Activated T-helper 9 cell treated with anti-CD3 and anti-CD28 coated beads, Interleukin-2, amount 50 U/mL, for 16 hours (primary cell): Measurements from ENCODE around the gene TLE5.
"Not testable (repeated sequence)": the region's sequence is repeated elsewhere in the genome, so short reads cannot be mapped to it uniquely, and the experiment has no call there.

Experiments used
- DNase-seq: peaks from one replicate; pipeline ENCODE4 v3.0.0-alpha.2; 2020; ENCODE audit warnings: low read depth

The TLE5 gene

DNA sequence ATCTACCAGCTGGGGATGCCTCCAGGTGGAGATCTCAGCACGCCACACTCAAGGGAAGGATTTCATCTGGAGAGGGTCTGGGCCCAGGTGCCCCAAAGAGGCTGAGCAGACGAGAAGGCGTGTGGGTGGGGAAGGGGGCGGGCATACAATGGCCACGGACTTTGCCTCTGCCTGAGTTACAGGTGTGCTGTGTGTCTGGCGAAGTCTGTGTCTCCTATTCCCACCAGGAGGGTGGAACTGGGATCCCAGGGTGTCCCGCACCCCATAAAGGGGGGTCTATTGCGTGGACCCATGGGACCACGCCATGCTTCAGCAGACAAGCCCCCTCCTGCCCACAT, 36.8 kb downstream of the TLE5 start:
- no peak for DNase-seq

DNA sequence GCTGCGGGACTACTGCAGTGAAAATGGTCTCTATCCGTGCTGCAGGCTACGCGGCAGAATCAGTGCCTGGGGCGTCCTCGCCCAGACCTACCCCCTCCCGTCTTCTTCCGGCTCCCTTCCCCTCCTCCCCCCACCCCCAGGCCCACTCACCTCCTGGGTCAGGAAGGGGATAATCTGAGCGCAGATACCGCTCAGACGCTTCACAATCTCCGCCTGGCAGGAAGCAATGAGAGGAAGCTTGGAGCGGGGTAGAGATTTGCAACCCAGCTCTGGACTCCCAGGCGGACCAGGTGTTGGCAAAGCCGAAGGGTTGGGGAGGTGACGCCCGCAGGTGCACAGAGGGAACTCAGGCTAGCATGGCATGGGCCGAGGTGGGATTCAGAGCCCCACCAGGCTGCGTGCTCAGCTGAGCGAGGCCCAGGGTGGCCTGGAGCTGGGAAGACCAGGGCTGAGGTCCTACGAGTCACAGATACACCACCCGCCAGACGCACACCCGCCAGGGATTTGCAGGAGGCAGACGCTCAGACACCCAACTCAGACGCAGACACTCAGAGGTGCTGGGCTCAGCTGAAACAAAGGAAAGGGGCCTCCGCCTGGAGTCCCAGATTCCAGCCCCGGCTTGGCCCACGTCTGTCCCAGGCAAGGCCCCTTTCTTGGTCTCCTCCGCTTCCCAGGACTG, 37.3 kb downstream of the TLE5 start:
- DNase-seq: no peak

DNA sequence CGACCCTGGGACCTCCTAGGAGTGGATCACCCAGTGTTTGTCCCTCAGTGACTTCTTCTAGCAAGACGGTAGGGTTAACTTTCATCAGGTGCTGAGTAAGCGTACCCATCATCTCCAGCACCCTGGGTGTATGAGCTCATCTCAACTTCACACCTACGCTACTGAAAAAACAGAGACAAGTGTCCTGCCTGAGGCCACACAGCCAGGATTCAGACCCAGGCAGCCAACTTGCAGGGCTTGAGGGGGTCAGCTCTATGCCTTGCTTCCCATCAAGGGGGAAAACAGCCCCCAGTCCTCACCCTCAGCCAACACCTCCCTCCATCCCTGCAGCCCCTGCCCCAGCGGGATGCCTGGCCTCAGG, 37.8 kb downstream of the TLE5 start:
- DNase-seq: no peak

DNA sequence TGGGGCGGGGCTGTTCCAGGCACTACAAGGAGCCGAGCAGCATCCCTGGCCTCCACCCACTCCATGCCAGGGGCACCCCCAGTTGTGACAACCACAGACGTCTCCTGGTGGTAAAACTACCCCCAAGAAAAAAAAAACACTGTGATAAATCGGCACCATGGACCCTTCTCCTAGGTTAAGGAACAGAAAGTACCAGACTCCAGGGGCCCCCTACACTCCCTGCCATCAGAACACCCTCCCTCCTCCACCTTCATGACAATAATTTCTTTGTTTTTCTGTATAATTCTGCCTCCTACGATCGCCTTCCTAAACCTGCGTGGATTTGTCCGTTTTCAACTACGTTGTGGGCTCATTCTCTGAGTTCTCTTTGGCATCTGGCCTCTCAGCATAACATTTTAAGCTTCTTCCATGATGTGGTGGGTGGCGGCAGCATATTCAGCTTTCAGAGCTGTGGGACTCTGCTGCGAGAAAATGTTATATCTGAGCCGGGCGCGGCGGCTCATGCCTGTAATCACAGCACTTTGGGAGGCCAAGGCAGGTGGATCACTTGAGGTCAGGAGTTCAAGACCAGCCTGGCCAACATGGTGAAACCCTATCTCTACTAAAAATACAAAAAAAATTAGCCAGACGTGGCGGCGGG, 41.9 kb downstream of the TLE5 start:
- no peak for DNase-seq

DNA sequence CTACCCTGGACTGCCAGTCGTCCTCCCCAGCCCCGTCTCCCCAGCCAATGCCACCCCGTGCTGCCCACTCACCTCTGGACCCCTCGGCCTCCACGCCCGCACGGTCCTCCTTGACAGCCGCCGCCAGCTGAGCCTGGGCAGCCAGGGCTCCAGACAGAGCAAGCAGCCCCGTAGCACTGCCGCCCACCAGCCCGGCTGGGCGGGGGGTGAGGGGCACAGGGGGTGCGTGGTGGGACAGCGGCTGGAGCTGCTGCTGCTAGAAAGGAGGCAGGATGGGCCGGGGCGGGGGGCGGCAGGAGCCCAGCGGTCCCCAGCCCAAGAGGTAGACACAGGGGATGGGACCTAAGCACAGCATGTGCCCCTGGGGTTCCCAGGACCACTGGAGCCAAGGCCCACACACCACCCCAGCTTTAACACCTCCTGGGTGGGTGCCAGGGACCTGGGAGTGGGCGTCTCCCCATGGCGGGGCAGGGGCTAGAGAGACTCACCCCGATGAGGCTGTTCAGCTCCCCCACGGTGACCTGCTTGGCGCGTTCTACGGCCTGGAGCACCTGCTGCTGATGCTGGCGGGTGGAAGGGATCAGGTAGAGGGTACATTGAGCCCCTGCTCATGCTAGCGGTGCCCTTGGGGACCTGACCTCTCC, 43.0 kb downstream of the TLE5 start:
- no peak for DNase-seq

DNA sequence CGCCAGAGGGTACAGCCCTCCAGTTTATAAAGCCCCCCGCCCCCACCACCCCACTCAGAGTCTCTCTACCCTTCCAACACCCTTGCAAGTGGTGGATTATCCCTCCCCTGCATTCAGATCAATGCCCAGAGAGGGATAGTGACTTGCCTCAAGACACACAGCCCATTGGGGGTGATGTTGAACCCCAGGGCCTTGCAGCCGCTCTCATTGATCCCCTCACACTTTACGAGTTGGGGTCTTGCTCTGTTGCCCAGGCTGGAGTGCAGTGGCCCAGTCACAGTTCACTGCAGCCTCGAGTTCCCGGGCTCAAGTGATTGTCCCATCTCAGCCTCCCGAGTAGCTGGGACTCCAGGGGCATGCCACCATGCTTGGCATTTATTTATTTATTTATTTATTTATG, 44.4 kb downstream of the TLE5 start:
- DNase-seq: no peak

DNA sequence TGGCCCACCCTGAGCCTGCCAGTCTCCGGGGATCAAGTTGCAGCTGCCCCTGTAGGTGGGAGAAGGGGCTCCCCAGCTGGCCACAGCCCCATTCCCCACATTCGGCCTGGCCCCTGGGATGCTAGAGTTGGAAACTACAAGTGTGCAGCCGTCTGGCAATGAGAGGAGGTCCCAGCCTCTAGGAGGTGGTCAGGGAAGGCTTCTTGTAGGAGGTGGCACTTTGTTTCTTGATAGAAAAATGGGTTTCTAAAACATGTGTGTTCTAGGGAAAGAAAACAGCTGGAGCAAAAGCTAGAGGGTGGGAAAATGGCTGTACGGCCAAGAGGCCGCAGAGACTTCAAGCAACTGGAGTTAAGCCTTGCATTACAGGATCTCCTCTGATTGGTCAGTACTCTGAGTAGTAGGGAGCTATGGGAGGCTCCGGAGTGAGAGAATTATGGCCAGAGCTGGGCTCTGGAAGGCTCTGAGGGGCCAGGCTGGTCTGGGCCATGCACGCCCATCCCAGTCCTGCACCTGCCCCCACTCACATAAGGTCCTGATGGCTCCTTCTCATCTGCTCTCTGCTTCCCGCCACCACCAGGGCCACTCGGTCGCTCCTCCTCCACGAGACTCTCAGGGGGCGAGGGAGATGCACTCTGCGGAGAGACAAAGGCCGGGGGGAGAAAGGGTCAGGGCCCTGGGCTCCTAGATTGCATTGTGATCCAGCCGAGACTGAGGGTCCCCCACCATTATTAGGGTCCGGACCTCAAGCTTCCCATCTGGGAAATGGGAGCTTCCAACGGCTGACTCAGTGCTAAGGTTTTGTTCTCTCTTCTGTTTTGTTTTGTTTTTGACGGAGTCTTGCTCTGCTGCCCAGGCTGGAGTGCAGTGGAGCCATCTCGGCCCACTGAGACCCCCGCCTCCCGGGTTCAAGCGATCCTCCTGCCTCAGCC, 46.9 kb downstream of the TLE5 start:
- no peak for DNase-seq

DNA sequence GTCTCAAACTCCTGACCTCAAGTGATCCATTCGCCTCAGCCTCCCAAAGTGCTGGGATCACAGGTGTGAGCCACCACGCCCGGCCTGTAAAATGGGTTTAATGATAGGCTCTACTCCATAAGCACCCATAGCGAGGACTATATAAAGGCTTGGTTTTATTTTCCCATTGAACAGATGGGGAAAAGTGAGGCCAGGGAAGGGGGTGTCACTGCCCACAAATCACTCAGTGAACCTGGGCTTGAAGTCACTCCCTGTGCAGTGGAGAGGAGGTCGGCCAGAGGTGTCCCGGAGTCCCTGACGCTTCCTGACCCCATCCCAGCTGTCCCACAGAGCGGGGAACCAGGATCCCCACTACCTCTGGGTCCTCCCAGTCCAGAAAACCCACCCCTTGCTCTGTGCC, 48.2 kb downstream of the TLE5 start:
- DNase-seq: no peak

DNA sequence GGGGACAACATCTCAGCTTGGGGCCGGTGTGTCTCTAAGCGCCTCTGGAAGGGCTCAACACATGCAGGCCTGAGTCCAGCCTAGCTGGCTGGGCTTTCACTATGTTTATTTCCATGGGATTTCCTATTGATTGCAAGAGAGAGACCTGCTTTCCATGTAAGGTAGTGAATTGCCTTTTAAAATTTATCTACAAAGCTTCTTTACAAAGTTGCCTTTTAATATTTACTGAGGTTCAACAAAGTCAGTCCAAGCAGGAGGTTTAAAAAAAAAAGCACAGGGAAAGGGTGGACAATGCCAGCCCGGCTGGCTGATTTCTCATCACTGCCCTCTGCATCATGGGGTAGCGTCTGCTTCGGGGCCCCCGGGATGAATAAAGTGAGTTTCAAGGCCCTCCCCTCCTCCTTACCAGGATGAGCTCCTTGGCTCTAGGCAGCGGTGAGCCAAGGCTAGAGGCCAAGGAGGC, 49.0 kb downstream of the TLE5 start:
- DNase-seq: no peak

DNA sequence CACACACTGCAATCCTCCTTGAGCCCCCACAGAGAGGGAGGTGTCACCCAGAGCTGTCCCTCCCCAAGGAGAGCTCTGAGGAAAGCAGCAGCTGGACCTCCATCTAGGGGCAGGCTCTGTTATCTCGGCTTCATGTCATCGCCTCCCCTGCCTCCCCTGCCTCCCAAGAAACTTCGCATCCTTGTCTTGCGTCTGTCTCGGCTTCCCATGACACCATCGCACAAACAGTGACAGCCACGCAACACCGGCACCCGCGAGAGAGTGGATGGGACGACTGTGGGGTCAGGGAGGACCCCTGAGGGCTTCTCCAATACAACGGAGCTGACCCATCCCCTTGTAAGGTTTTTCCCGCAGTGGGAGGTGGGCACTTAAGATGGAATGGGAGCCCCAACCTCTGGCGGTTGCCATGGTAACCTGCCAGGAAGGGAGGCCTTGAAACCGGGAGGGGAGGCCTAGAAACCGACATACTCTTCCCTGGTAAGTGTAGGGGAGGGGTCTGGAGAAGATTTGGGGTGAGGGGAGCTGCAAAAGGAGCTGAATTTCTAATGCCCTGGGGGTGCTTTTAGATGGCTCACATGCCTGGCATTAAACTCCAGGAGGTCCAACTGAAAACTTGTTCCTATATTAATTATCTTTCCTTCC, 49.6 kb downstream of the TLE5 start:
- no peak for DNase-seq

DNA sequence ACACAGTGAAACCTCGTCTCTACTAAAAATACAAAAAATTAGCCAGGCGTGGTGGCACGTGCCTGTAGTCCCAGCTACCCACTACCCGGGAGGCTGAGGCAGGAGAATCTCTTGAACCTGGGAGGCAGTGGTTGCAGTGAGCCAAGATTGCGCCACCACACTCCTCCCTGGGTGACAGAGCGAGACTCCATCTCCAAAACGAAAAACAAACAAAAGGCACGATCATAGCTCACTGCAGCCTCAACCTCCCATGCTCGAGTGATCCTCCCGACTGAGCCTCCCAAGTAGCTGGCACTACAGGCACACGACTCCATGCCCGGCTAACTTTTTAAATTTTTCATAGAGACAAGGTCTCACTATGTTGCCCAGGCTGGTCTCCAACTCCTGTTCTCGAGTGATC, 50.2 kb downstream of the TLE5 start:
- not testable (repeated sequence) for DNase-seq

DNA sequence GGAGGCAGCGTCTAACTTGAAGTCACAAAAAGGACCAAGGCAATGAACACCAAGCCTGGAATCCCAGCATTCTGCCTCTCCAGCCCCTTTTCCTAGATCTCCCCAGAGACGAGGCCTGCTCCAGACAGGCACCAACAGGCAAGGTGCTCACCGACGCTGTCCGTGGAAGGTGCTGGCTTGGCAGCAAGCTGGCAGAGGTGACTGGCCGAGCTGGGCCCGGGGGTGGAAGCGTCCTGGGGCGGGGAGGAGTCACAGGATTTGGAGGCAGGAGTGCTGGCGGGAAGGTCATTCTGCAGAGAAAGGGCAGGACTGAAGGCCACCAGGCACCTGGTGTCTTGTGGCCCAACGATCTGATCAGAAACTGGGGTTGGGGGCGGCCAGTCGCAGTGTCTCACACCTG, 51.4 kb downstream of the TLE5 start:
- no peak for DNase-seq

DNA sequence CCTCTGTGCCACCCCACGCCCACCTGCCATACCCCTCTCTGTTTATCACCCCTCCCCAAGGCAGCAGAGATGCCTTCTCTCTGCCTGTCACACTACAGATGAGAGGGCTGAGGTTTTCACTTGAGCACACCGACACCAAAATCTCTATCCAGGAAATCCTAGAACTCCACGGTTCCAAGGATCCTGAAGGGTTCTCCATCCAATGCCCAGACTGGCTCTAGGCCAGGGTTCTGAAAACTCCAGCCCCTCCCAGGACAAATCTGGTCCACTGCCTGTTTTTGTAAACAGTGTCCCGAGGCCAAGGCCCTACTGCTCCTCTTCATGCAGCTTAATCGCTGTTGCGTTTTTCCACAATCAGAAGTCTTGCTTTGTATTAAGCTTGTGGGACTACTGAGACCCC, 53.3 kb downstream of the TLE5 start:
- DNase-seq: no peak

DNA sequence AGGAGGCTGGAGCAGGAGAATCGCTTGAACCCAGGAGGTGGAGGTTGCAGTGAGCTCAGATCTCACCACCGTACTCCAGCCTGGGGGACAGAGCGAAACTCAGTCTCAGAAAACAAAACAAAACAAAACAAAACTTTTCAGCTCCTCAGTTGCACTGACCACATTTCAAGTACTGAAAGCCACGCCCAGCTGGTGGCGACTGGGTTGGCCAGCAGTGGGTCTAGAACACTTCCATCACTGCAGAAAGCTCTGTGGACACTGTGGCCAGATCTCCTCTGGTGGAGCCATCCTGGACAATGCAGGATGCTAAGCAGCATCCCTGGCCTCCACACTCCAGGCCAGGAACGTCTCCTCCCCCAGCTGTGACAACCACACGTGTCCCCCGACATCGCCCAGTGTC, 54.3 kb downstream of the TLE5 start:
- no peak for DNase-seq

DNA sequence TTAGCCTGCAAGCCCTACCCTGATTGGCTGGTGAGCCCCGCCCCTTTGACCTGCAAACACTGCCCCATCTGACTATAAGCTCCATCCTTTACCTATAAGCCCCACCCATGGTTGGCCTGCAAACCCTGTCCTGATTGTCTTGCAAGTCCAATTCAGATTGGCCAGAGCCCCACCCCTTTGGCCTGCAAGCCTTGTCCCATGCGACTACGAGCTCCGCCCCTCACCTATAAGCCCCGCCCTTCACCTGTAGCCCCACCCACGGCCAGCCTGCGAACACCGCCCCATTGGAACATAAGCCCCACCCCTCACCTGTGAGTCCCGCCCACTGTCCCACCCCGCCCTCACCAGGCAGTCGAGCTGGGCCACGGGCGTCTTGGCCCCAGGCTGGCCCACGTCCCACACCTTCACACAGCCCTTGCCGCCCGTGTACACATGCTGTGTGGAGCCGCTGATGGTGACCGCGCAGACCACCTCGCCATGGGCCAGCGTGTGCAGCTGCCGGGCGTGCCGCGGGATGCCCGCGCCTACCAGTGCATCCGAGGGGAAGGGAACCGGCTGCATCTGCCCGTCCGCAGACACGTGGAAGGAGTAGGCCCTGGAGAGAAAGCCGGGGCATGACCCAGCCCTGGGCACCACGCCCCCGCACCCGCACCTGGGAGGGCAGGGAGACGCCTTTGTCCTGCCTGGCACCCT, 56.1 kb downstream of the TLE5 start:
- no peak for DNase-seq

DNA sequence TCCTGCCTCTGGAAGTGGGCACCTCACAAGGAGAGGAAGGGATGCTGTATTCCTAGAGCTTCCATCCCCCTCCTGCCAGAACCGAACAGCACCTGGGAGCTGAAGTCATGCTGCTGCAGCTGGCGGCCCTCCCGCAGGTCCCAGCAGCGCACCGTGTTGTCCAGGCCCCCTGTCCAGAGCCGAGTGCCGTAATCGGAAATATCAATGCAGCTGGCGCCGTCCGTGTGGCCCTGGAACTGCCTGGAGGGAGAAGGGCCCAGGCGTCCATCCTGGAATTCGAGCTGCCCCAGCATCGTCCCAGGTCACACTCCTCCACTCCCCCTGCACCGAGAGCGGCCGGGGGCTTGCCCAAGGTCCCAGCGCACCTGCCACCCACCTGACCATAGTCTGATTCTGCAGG, 57.0 kb downstream of the TLE5 start:
- no peak for DNase-seq

DNA sequence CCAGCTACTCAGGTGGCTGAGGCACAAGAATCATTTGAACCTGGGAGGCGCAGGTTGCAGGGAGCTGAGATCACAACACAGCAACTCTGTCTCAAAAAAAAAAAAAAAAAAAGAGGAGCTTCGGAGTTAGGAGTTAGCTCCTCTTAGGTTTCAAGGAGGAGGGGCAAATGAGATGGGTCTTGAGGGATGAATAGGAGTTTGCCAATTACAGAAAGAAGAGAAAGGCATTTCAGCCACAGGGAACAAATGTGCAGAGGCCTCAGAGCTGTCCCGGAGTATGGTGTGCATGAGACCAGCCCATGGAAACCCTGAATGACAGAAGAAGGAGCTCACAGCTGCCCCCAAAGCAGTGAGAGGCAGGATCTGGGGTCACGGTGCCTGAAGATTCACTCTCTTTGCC, 57.8 kb downstream of the TLE5 start:
- no peak for DNase-seq

DNA sequence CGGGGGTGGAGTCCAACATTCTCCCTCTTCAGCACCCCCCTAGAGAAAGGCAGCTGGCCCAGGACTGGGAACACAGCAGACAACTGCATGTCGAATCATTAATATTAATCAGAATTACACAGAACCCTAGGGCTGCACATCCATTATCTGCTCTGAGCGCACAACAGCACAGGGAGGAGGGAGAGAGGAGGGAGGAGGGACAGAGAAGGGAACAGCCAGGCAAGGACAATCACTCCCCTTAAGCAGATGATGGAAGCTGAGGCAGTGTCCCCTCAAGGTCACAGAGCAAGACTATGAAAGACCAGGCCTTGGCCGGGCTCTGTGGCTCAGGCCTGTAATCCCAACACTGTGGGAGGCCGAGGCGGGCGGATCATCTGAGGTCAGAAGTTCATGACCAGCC, 59.2 kb downstream of the TLE5 start:
- DNase-seq: no peak
